GM21723 (cell line): ENCODE results near the gene WASF1.
"Not testable (repeated sequence)": the region's sequence is repeated elsewhere in the genome, so short reads cannot be mapped to it uniquely, and the experiment has no call there.

Experiments
- ATAC-seq: cut with Tn5 transposase; IDR thresholded peaks from one replicate; pipeline ENCODE4 v1.9.1; 2021; ENCODE audit warnings: mild to moderate bottlenecking, moderate library complexity; ENCODE audit not compliant: unreplicated experiment

The WASF1 gene

DNA sequence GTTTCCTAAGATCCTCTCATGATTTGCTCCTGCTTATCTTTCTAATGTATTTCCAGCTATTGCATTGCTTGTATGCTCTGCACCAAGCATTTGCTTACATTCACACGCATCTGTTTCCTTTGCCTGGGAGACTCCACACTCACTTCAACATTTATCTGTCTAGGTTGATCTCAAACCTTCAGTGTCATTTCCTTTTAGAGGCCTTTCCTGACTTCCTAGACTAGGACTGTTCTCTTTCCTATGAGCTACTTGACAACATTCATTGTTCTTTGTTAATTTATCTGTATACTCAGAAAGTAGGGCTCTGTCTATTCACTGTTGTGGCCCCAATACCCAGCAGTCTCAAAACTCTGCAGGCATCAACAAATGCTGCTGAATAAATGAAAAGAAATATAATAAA is 84.4 kb downstream of the WASF1 start:
- no peak for ATAC-seq

- no peak for ATAC-seq
These were observed 85.5 kb downstream of the WASF1 start for GRCh38 chr6:110093981-110094380.

DNA sequence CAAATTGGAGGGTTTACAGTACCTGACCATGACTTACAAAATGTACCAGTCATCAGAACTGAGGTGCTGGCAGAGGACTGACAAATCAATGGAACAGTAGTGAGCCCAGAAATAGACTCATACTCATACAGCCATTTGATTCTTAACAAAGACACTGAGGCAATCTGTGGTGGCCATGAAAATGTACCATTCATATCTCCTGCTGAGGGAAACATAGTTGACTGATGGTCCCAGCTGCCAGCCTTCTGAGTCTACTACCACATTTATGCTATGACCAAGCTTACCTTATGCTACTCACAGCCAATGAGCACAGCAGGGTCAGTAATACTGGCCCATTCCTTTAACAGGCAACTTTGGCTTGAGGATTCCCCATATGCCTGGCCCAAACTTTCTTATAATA is 88.6 kb downstream of the WASF1 start:
- ATAC-seq: no peak

DNA sequence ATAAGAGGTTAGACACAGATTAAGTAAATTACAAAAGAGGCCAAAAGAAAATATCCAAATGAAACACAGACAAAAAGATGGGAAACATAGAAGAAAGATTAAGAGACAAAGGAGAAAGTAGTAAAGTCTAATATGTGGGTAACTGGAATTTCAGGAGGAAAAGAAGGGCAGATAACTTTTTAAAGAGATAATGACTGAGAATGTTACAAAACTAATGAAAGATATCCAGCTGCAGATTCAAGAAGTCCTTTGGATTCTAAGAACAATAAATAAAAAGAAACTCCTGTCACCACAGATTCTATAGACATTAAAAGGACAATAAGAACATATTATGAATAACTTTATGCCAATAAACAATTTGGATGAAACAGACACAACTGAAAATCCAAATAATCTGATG is 90.1 kb downstream of the WASF1 start:
- no peak for ATAC-seq

DNA sequence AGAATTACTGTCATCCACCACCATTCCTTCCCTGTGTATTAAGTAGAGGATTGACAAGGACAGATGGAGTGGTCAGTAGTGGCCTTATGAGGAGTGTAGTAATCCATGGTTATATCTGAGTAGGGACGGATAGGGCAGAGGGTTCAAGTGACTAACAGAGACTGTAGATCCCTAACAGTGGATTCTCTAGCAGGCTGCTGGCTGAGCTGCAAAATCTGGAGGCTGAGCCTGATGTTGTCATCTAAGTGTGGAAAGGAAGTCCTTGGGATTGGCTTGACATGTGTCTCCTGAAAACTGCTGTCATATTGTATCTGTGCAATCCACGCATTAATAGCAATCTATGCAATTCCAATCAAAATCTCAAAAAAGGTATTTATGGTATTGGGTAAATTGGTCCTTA is 94.2 kb downstream of the WASF1 start:
- no peak for ATAC-seq

GRCh38 chr6:110083875-110084585 is 95.4 kb downstream of the WASF1 start:
- ATAC-seq: no peak

- no peak for ATAC-seq
These were observed 104.1 kb downstream of the WASF1 start for GRCh38 chr6:110075406-110075805.

DNA sequence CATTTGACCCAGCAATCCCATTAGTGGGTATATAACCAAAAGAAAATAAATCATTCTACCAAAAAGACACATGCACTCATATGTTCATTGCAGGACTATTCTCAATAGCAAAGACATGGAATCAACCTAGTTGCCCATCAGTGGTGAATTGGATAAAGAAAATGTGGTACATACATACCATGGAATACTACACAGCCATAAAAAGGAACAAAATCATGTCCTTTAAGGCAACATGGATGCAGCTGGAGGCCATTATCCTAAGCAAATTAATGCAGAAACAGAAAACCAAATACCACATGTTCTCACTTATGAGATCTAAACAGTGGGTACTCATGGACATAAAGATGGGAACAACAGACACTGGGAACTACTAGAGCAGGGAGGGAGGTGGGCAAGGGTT is 106.0 kb downstream of the WASF1 start:
- not testable (repeated sequence) for ATAC-seq

GRCh38 chr6:110068592-110068967 is 110.9 kb downstream of the WASF1 start:
- ATAC-seq: no peak

DNA sequence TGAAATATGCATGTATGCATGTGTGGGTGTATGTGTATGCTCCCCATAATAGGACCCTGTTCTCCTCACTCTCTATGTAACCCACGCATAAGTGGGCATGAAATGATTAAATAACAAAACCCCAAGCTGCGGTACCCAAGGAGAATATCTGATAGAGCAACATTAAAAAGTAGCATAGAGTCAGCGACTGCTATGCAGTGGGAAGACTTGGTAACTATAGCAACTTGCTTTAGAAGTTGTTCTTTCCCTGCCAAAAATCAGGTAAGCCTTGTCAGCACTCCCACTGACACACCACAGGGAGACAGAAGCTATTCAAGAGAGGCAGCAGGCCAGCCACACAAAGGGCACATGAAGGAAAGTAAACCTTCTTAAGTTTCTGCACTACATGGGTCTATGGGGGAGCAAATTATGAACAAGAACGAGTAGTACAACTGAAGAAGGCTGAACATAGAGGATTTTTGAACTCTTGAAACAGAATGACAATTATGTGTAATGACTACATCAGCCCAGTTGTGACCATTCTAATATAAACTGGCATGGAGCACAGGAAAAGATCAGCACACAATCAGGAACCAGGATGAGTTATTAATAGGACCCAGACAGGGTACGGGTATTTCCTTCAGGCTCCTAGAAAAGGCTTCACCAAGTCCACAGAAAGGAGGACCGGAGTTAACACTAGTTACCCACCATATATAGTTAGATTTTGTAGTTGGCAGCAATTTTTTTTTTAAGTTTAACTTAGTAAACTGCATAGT is 111.5 kb downstream of the WASF1 start:
- ATAC-seq: no peak

- ATAC-seq: no peak
These were observed 114.5 kb downstream of the WASF1 start for GRCh38 chr6:110064744-110065524.

DNA sequence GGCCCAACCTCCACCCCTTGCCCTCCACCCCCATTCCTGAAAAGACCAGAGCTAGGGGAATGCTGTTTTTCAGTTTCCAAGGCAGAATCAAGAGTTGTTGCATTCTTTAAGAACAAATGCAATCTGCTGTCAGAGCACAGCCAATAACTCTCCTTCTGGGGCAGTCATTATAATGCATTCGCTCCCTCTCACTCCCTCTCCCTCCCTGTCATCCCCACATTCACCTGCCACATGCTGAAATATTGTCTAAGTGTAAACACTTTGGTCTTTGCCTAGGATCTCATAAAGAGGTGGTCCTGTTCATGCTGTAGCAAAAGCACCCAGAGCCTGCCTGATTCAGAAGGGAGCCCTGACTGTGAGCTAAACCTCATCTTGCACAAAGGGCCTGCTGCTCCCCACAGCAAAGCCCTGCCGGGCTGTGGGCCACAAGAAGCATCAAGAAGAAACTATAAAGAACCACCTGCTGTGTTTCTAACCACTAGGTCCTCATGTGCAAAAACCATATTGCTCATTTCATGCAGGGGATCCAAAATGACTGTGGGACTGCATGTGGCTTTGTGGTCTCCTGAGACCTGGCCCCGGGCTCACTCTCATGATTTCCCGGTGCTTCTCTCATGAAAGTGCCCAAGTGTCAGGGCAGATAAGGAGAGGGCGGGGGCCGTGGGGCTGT is 115.7 kb downstream of the WASF1 start:
- ATAC-seq: no peak

GRCh38 chr6:110055387-110055735 is 124.1 kb downstream of the WASF1 start:
- ATAC-seq: no peak

DNA sequence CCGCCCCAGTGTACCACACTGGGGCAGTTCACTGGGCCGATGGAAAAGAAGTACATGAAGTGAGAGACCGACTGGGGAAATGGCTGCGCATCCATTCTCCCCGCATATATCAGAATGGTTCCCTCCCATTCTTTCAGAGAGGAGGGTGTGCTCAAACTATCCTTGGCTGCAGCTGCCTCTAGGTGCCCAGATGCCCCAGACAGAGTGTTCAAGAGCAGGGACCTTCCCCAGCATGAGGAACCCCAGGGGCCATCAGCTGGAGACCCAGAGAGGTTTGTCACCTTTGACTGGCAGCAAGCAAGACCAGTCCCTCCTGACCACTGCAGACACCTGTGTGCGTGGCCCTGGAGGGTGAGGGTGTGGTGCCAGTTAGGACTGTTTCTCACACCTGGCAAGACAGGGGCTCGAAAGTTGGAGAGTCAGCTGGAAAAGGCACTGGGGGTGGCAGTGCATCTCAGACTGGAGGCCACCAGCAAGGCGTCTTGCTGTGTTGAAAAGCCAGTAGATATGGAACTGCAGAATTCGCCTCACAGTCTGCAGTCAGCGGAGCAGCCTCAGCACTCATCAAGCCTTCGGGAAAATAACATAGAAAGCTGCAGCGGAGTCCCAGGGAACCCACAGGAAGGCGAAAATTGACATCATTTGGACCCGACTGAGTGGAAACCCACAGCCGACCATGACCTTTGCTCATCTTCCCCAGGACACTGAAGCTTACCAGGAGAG is 124.6 kb downstream of the WASF1 start:
- no peak for ATAC-seq

GRCh38 chr6:110053395-110054240 is 125.9 kb downstream of the WASF1 start:
- no peak for ATAC-seq

DNA sequence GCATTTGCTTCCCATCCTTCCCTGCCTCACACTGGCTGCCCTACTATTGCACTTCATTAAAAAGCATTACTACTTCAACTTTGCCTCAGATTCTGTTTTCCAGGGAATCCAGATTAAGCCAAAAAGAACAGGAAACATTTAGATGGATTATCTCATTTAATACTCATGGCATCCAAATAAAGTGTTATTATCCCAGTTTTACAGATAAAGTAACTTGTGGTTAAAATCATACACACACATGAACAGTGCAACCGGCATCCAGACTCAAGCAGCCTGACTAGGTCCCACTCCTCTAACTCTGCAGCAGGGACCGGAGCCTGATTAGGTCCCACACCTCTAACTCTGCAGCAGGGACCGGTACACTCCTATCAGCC is 129.0 kb downstream of the WASF1 start:
- ATAC-seq: no peak
